Mucosa of stomach (tissue), 1 donor: ENCODE data around the gene LILRB2.

ENCODE experiments used
- H3K27me3 ChIP-seq: one replicate; pipeline ENCODE4 v1.7.0; 2013; ENCODE audit warnings: mild to moderate bottlenecking, low read length; ENCODE audit not compliant: control insufficient read depth, insufficient read depth
- H3K36me3 ChIP-seq: one replicate; pipeline ENCODE4 v1.7.0; 2013; ENCODE audit warnings: low read length; ENCODE audit not compliant: control insufficient read depth, insufficient read depth
- H3K4me1 ChIP-seq: one replicate; pipeline ENCODE4 v1.7.0; 2013; ENCODE audit warnings: mild to moderate bottlenecking, low read length; ENCODE audit not compliant: control insufficient read depth, insufficient read depth
- H3K4me3 ChIP-seq: one replicate; pipeline ENCODE4 v1.7.0; 2013; ENCODE audit warnings: low read length
- H3K9ac ChIP-seq: one replicate; pipeline ENCODE4 v1.7.0; 2013; ENCODE audit warnings: mild to moderate bottlenecking, low read length, moderate library complexity
- H3K9me3 ChIP-seq: one replicate; pipeline ENCODE4 v1.7.0; 2013; ENCODE audit warnings: mild to moderate bottlenecking, low read length, moderate library complexity; ENCODE audit not compliant: control insufficient read depth
- donor health status: Pancreatic carcinoma.

LILRB2 gene

DNA sequence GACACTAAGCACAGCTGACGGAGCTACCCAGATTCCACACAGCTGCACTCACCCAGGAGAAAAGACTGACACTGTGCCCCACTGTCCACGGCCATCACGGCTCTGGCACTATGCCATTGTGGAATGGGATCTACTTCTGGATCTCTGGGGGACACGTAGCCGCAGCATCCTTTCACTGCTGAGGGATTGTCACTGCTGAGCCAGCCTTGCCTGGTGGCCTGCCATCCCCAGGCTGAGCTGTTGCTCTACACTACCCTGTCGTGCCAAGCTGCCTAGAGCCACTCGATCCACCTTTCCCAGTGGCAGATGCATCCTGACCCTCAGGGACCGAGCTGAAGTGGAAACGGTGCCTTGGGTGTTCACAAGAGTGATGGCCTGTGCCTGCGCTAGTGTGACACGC, 18.8 kb downstream of the LILRB2 start:
- Histone ChIP-seq H3K4me1 (no peaks in the 10 kb centered on the region), H3K9ac (no peak overlapping the region), H3K36me3 (no peaks in the 10 kb centered on the region), H3K9me3 (no peaks in the 10 kb centered on the region), H3K4me3 (no peak overlapping the region), H3K27me3 (no peaks in the 10 kb centered on the region)

DNA sequence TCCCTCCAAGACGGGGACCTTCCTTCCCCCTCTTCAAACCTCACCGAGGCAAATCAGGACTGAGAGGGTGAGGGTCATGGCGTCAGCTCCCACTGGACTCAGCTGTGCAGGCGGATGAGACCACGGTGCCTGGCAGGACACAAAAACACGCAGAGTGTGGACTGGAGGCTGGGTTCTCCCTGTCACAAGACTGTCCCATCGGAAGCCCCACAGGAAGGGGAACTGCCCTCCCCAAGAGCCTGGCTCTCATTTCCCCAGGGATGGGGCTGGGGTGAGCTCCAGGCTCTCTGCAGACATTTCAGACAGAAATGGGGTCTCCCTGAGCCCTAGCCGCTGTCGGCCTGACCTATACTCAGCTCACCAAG, 23.8 kb downstream of the LILRB2 start, which contains the start of gene LILRB5:
Gene LILRB5 (minus strand): TSS at position 158 of the 365 bp plus-strand sequence. CDS start 80 bp downstream, at position 78.
- H3K9me3 ChIP-seq: no peaks in the 10 kb centered on the region
- no peak within 1 kb of the TSS for H3K4me3 ChIP-seq
- no peaks in the 10 kb centered on the region for H3K4me1 ChIP-seq
- no peaks in the 10 kb centered on the region for H3K36me3 ChIP-seq
- H3K27me3 ChIP-seq: peaks cover 8% of the 10 kb centered on the region
- no peak within 1 kb of the TSS for H3K9ac ChIP-seq

DNA sequence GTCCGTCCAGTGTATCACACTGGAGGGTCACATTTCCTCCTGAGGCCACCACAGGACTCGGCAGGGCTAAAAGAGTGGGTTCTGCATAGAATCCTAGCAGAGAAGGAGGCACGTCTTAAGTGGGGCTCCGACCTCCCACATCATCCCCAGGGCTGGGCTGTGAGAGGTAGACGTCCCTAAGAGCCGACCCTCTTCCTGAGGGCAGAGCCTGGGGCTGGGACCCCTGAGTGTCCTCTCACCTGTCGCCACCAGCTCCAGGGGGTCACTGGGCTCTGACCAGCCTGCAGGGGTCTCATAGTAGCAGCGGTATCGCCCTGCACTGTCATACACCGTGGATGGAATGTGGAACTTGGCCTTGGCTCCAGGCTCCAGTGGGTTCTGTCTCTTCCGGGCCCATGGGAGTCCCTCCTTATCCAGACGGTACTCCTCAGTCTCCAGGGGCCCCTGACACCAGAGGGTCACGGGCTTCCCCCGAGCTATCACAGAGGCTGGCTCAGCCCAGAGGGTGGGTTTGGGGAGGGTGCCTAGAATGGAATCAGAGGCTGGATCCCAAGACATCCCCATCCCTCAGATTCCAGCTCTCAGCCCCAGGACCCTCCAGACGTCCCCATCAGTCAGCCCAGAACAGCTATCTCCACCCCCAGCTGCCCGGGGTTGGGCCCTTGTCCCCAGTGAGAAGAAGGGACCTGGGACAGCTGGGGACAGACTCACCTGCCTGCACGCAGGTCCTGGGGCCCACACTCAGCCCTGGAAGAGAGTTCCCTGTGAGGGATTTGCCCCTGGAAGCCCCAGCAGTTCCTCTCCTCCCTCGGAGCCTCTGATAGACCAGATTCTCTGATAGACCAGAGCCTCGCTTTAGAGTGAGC, 24.4 kb downstream of the LILRB2 start:
- Histone ChIP-seq H3K9ac (no peak overlapping the region), H3K4me3 (no peak overlapping the region), H3K27me3 (peaks cover 9% of the 10 kb centered on the region), H3K4me1 (no peaks in the 10 kb centered on the region), H3K36me3 (no peaks in the 10 kb centered on the region), H3K9me3 (no peaks in the 10 kb centered on the region)

DNA sequence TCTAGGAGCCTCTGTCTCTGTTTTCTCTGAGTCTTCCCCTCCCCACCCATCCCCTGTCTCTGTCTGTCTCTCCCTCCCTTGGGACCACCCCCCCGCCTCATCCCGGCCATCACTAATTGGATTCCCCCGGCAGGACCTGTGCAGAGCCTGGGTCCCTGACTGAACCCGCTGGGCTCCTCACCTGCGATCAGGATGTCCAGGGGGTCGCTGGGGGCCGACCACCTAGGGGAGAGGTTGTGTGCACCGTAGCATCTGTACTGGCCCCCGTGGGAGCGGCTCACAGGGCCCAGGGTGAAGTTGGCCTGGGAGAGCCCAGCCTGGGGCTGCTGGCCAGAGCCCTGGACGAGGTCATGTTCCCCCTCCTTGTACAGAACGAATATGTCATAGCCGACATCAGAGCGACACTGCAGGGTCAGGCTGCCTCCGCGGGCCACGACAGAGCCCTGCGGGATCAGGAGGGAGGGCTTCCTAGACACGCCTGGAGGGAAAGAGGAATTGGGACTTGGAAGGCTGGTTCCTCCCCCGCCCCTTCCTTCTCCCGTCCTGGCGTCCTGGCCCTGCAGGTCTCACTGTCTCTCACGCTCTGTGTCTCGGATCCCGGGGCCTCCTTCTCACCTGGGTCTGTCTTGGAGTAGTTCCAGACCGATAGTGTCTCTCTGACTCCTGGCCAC, 25.7 kb downstream of the LILRB2 start:
- H3K9ac ChIP-seq: no peak overlapping the region
- no peaks in the 10 kb centered on the region for H3K9me3 ChIP-seq
- no peaks in the 10 kb centered on the region for H3K4me1 ChIP-seq
- no peak overlapping the region for H3K4me3 ChIP-seq
- H3K27me3 ChIP-seq: peaks cover 9% of the 10 kb centered on the region
- H3K36me3 ChIP-seq: no peaks in the 10 kb centered on the region

DNA sequence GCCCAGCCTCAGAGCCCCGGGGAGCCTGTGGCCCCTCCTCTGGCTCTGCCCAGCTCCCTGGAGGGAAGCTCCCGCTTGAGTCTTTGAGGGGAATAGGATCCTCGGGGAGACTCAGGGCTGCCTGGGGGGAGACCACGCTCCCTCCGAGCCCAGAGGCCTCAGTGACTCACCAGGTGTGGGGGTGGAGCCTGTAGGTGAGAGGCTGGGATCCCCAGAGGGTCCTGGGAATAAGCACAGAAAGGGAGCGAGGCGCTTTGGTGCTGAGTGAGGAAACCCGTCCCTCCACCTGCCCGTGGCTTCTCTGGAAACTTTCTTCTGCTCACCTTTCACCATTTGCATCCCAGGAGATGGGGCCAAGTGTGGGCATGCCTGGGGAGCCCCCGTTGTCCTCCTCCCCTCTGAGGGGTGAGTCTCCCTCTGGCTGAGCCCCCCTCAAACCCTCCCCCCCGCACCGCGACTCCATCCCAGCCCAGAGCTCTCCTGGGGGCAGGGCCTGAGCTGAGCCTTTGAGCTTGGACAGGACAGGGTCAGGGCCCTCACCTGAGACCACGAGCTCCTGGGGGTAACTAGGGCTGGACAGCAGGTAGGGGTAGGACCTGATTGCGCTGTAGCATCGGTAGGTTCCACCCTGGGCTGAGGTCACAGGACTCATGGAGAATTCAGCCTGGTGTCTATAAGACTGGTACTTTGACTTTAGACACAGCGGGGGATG, 26.6 kb downstream of the LILRB2 start:
- no peak overlapping the region for H3K4me3 ChIP-seq
- H3K4me1 ChIP-seq: no peaks in the 10 kb centered on the region
- peaks cover 9% of the 10 kb centered on the region for H3K27me3 ChIP-seq
- H3K9me3 ChIP-seq: no peaks in the 10 kb centered on the region
- H3K9ac ChIP-seq: no peak overlapping the region
- H3K36me3 ChIP-seq: no peaks in the 10 kb centered on the region

DNA sequence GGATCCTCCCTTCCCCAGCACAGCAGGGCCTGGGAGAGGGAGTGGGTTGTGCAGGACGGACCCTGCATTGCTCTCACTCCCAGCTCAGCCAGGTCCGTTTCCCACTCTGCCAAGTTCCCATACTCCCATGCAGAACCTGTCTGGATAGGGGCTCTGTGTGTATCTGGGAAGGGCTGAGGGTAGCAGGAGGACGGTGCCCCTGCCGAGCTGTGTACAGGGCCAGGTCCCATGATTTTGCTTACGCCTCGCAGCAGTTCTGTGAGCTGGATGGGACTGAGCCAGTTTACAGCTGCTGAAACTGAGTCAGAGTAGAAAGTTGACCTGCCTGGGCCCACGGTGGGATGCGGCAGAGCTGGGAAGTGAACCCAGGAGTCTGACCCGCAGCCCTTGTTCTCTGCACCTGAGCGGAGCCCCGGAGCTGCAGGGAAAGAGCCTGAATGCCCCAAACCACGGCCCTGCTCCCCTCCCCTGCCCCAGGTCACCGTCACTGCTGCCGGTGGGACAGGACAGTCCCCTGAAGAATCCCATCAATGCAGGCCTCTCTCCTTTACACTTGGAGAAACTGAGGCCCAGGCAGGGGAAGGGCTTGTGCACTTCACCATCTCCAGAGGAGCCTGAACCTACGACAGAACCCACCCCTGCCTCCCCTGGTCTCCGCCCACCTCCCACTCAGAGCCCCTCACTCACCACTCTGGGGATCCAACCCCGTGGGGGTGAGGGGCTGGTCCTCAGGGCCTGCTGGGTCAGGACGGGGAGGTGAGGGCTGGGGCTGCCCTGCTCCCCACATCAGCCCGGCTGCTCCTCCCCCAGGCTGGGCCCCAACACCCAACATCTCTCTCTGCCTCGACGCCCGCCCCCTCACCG, 27.3 kb downstream of the LILRB2 start:
- H3K4me3 ChIP-seq: no peak overlapping the region
- peaks cover 9% of the 10 kb centered on the region for H3K27me3 ChIP-seq
- no peaks in the 10 kb centered on the region for H3K4me1 ChIP-seq
- no peaks in the 10 kb centered on the region for H3K36me3 ChIP-seq
- H3K9me3 ChIP-seq: no peaks in the 10 kb centered on the region
- H3K9ac ChIP-seq: no peak overlapping the region

DNA sequence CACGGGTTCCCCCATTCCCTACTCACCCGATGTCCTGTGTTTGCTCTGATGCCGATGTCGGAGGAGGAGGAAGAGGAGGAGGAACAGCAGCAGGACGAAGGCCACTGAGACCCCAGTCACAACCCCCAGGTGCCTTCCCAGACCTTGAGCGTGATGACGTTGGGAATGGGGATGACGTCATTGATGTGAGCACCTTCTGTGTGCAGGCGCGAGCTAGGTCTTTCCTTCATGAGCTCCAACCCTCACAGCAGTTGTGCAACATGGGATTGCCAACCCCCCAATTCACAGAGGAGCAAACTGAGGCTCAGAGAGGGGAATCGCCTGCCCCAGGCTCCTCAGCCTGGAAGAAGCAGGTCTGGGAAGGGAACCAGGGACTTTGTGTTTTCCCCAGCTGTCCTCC, 28.1 kb downstream of the LILRB2 start:
- H3K9me3 ChIP-seq: no peaks in the 10 kb centered on the region
- no peak overlapping the region for H3K9ac ChIP-seq
- H3K4me1 ChIP-seq: no peaks in the 10 kb centered on the region
- H3K36me3 ChIP-seq: no peaks in the 10 kb centered on the region
- peaks cover 9% of the 10 kb centered on the region for H3K27me3 ChIP-seq
- no peak overlapping the region for H3K4me3 ChIP-seq

DNA sequence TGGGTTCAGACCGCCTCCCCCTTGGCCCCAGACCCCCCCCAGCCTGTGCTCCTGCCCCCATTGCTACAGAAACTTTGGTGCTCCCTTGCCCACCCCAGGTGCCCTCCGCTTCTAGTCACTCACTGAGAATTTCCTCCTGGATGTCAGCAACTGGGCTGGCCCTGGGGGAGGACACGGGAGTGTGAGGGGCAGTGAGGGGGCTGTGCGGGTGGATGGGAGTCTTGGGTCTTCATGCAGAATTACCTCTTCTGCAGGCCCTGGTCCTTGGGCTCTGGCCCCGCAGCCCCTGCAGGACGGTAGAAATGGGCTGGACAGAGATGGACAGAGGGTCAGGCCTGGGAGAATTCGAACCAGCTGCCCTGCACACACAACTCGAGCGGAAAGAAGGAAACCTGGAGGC, 28.7 kb downstream of the LILRB2 start:
- Histone ChIP-seq H3K9me3 (no peaks in the 10 kb centered on the region), H3K9ac (no peak overlapping the region), H3K4me3 (no peak overlapping the region), H3K36me3 (no peaks in the 10 kb centered on the region), H3K27me3 (peaks cover 10% of the 10 kb centered on the region), H3K4me1 (no peaks in the 10 kb centered on the region)

DNA sequence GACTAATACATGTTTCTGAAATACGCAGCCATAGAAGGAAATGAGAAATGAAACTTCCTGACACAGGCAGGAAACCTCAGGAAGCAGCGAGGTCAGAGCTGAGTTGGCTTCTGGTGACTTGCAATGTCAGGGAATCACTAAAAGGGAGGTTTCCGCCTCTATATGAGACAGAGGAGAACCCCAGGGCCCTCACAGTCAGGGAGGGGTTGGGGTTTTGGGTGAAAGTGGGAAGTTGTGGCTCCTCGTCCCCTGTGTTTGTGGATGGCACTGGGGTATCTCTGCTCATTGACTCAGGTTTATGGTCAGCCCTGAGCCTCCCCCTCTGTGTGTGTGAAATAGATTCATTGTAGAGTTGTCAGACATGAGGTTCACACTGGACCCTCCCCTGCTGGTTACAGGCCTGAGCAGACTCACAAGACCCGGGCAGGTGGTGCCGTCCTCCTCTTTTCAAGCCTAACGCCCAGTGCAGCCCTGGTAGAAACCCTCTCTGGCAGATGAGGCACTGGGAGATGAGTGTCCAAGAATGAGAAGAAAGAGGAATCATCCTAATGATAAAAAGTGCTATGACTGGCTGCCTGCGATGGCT, 32.8 kb downstream of the LILRB2 start:
- Histone ChIP-seq H3K36me3 (no peaks in the 10 kb centered on the region), H3K4me3 (no peak overlapping the region), H3K9me3 (no peaks in the 10 kb centered on the region), H3K9ac (no peak overlapping the region), H3K4me1 (no peaks in the 10 kb centered on the region), H3K27me3 (peaks cover 8% of the 10 kb centered on the region)

DNA sequence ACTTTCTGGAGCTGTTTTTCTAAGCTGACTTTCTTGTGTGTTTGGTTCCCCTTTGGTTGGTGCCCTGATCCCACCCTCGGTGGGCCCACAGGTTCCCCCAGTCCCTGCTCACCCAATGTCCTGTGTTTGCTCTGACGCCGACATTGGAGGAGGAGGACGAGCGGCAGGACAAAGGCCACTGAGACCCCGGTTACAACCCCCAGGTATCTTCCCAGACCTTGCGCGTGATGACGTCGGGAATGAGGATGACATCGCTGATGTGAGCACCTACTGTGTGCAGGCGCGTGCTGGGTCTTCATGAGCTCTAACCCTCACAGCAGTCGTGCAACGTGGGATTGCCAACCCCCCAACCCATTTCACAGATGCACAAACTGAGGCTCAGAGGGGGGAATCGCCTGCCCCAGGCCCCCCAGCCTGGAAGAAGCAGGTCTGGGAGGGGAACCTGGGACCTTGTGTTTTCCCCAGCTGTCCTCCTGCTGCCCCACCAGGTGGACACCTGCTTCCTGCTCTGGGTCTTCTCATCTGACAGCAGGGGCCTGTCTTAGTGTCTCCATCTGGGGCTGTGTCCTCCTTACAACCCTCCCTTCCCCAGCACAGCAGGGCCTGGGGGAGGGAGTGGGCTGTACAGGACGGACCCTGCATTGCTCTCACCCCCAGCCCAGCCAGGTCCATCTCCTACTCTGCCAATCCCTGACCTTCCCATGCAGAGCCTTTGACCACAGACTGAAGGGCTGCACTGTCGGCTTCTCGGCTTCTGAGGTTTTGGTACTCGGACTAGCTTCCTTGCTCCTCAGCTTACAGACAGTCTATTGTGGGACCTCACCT, 33.6 kb downstream of the LILRB2 start:
- Histone ChIP-seq H3K9me3 (no peaks in the 10 kb centered on the region), H3K4me3 (no peak overlapping the region), H3K36me3 (no peaks in the 10 kb centered on the region), H3K27me3 (peaks cover 7% of the 10 kb centered on the region), H3K4me1 (no peaks in the 10 kb centered on the region), H3K9ac (no peak overlapping the region)

DNA sequence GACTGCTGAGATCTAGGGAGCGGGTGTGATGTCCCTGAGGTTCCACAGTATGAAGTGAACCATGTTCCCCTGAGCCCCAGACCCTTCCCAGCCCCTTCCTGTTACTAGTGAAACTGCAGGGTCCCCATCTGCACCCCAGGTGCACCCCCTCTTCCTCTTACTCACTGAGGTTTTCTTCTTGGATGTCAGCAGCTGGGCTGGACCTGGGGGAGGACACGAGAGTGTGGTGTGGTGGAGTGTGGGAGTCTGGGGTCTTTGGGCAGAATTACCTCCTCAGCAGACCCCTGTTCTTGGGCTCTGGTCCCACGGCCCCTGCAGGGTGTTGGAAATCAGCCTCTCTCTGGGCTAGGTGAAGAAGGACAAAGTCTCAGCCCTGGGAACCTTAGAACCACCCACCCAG, 35.0 kb downstream of the LILRB2 start:
- H3K9me3 ChIP-seq: no peaks in the 10 kb centered on the region
- H3K36me3 ChIP-seq: no peaks in the 10 kb centered on the region
- H3K4me1 ChIP-seq: no peaks in the 10 kb centered on the region
- peaks cover 4% of the 10 kb centered on the region for H3K27me3 ChIP-seq
- H3K4me3 ChIP-seq: no peak overlapping the region
- no peak overlapping the region for H3K9ac ChIP-seq
